Ramos (cell line): ENCODE results near the gene RHAG.
"Not testable (repeated sequence)": the region's sequence is repeated elsewhere in the genome, so short reads cannot be mapped to it uniquely, and the experiment has no call there.

ENCODE experiments used
- in situ Hi-C: fragments of 300-500 bp; cut with MboI; formaldehyde crosslinking; loops from one replicate; pipeline ENCODE4 v1.14.3; 2022; ENCODE audit warnings: low sequenced_read_pairs; ENCODE audit not compliant: unreplicated experiment

The RHAG gene

GRCh38 chr6:49637350-49637731, 702 bp upstream of the RHAG start:
- in situ Hi-C loops, result no loop called here

- in situ Hi-C loops, result no loop called here
Observed at GRCh38 chr6:49635978-49636712, 494 bp downstream of the RHAG start.

GRCh38 chr6:49635480-49635879, 1.2 kb downstream of the RHAG start:
- in situ Hi-C loops, result no loop called here

GRCh38 chr6:49634836-49635218, 1.8 kb downstream of the RHAG start:
- in situ Hi-C loops, result no loop called here

GRCh38 chr6:49634092-49634835, 2.4 kb downstream of the RHAG start:
- in situ Hi-C loops, result no loop called here

- in situ Hi-C loops, result no loop called here
Observed at GRCh38 chr6:49633541-49633940, 3.1 kb downstream of the RHAG start.

- in situ Hi-C loops, result no loop called here
Observed at GRCh38 chr6:49632727-49633126, 3.9 kb downstream of the RHAG start.

- in situ Hi-C loops, result not testable (repeated sequence)
Observed at GRCh38 chr6:49629485-49630088, 7.1 kb downstream of the RHAG start.

- in situ Hi-C loops, result no loop called here
Observed at GRCh38 chr6:49626811-49627210, 9.8 kb downstream of the RHAG start.

- in situ Hi-C loops, result no loop called here
Observed at GRCh38 chr6:49618257-49618656, 18.4 kb downstream of the RHAG start.

GRCh38 chr6:49614144-49614543, 22.5 kb downstream of the RHAG start:
- in situ Hi-C loops, result not testable (repeated sequence)

- in situ Hi-C loops, result no loop called here
Observed at GRCh38 chr6:49609285-49609684, 27.4 kb downstream of the RHAG start.

- in situ Hi-C loops, result not testable (repeated sequence)
Observed at GRCh38 chr6:49608275-49608674, 28.4 kb downstream of the RHAG start.

- in situ Hi-C loops, result no loop called here
Observed at GRCh38 chr6:49607391-49607982, 29.2 kb downstream of the RHAG start.

- in situ Hi-C loops, result no loop called here
Observed at GRCh38 chr6:49606721-49607390, 29.8 kb downstream of the RHAG start.

GRCh38 chr6:49604080-49604479, 32.6 kb downstream of the RHAG start:
- in situ Hi-C loops, result not testable (repeated sequence)

- in situ Hi-C loops, result not testable (repeated sequence)
Observed at GRCh38 chr6:49587262-49587661, 49.4 kb downstream of the RHAG start.

- in situ Hi-C loops, result no loop called here
Observed at GRCh38 chr6:49582529-49582928, 54.1 kb downstream of the RHAG start.

GRCh38 chr6:49579649-49580048, 57.0 kb downstream of the RHAG start:
- in situ Hi-C loops, result no loop called here

GRCh38 chr6:49576618-49577017, 60.0 kb downstream of the RHAG start:
- in situ Hi-C loops, result no loop called here
